Stimulated activated CD8-positive, alpha-beta memory T cell treated with anti-CD3 and anti-CD28 coated beads, Interleukin-12 subunit alpha, Interleukin-12 subunit beta, amount 100 ng/mL, for 24 hours (primary cell): ENCODE results near the gene JAG2.

Source experiments
- DNase-seq: peaks from one replicate; pipeline ENCODE4 v3.0.0-alpha.2; 2020; ENCODE audit errors: extremely low read depth

Gene JAG2

GRCh38 chr14:105092171-105093037 lies 76.2 kb downstream of the JAG2 start:
- no peak for DNase-seq

GRCh38 chr14:105091517-105092170 lies 76.9 kb downstream of the JAG2 start:
- DNase-seq: no peak

GRCh38 chr14:105091054-105091516 lies 77.5 kb downstream of the JAG2 start:
- no peak for DNase-seq
